Measurements from ENCODE around the gene SORCS3. TPM values are rescaled to one million over a fixed set of nuclear protein-coding genes. Genes with fewer than 3 reads are reported as not detected.

SORCS3 gene
- polyA plus RNA-seq, 3 donors = not detected

DNA sequence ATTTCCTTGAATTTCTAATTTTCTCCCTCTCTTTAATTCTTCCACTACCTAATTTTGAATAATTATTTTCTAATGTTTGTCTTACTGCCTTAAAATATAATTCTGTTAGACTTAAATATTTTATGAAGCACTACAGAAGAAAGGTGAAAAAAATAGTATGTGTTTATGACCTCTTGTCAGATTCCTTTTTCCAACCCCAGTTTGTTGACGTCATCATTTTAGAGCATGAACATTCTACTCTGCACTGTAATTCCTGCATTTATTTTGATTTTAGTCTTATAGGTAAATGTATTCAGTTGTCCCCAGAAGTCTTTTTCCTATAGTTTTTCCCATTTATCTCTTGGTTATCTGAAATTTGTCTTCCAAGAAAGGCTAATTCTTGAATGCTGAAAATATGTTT lies 468.1 kb downstream of the SORCS3 start:
- no peaks in the 10 kb centered on the region for H3K9me3 ChIP-seq (replicated peaks in 1 of 2; ENCODE audit: control insufficient read depth in 1 of 2, insufficient read depth in 1 of 2, low read length in 2 of 2)
- no peak overlapping the region for H3K27ac Mint-ChIP-seq
- peaks cover 0 to 7% (median 2%) of the 10 kb centered on the region in 7 donors for H3K9me3 Mint-ChIP-seq
- intact Hi-C loops (cut with micrococcal nuclease) = no loop called here
- no peak for TF ChIP-seq CTCF (IDR thresholded peaks at IDR 0.05)
- no peaks in the 10 kb centered on the region for H3K4me1 ChIP-seq (ENCODE audit: control insufficient read depth in 1 of 2, insufficient read depth in 2 of 2, low read length in 2 of 2)
- no peak overlapping the region for H3K9ac ChIP-seq (ENCODE audit: insufficient read depth, low read length, poor library complexity, severe bottlenecking)
- H3K27ac ChIP-seq (ENCODE audit: low read depth in 1 of 2, low read length in 2 of 2) = no peak overlapping the region
- no peaks in the 10 kb centered on the region for H3K36me3 Mint-ChIP-seq
- no peaks in the 10 kb centered on the region for H3K27me3 ChIP-seq (ENCODE audit: control insufficient read depth in 2 of 2, insufficient read depth in 2 of 2, low read length in 2 of 2)
- H3K4me3 Mint-ChIP-seq = no peak overlapping the region
- no peaks in the 10 kb centered on the region for H4K20me1 ChIP-seq (ENCODE audit: insufficient read depth, low read length)
- no peak for DNase-seq
- H3K4me3 ChIP-seq (replicated peaks in 1 of 3; ENCODE audit: low read depth in 2 of 3, low read length in 3 of 3) = no peak overlapping the region
- no CpG with 5 or more reads among the region's 1 CpG for WGBS (ENCODE audit: insufficient coverage)
- H3K4me1 Mint-ChIP-seq = no peaks in the 10 kb centered on the region
- no peak overlapping the region for H3K4me2 ChIP-seq (replicated peaks; ENCODE audit: extremely low read depth, low read length, poor library complexity, severe bottlenecking)
- no peaks in the 10 kb centered on the region for H3K79me2 ChIP-seq (ENCODE audit: insufficient read depth, low read length)
- no peak overlapping the region for H2AFZ ChIP-seq (ENCODE audit: insufficient read depth, low read depth, low read length, poor library complexity, severe bottlenecking)
- no peaks in the 10 kb centered on the region for H3K36me3 ChIP-seq (replicated peaks in 1 of 2; ENCODE audit: control insufficient read depth in 1 of 2, insufficient read depth in 2 of 2, low read length in 2 of 2)
- peaks cover 0 to 2% (median 2%) of the 10 kb centered on the region in 3 donors for H3K27me3 Mint-ChIP-seq (ENCODE audit: low read depth in 3 of 3)

DNA sequence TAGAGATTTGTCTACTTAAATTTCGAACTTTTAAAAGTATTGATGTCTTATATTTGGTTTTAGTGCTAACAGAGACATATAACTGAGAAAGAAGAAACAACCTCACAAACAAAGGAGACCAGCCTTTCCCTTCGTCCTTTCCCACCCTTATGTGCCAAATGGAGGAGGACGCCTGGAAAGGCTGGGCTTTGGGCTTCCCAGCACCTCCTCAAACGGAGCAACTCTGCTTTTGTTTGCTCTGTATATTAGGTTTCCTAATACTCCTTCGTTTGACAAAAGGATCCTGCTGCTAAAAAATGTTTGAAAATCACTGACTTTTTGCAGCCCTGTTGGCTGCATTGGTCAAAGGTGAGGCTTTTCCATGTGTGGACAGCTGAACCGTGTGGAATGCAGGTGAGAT lies 471.8 kb downstream of the SORCS3 start:
- H2AFZ ChIP-seq (ENCODE audit: insufficient read depth, low read depth, low read length, poor library complexity, severe bottlenecking) = no peak overlapping the region
- no peak overlapping the region for H3K4me3 ChIP-seq (replicated peaks in 1 of 3; ENCODE audit: low read depth in 2 of 3, low read length in 3 of 3)
- H3K4me2 ChIP-seq (replicated peaks; ENCODE audit: extremely low read depth, low read length, poor library complexity, severe bottlenecking) = no peak overlapping the region
- WGBS (ENCODE audit: insufficient coverage) = 70% methylated on average over 2 of the region's 6 CpGs
- no peaks in the 10 kb centered on the region for H3K36me3 ChIP-seq (replicated peaks in 1 of 2; ENCODE audit: control insufficient read depth in 1 of 2, insufficient read depth in 2 of 2, low read length in 2 of 2)
- DNase-seq = no peak
- intact Hi-C loops (cut with micrococcal nuclease) = no loop called here
- no peak overlapping the region for H3K9ac ChIP-seq (ENCODE audit: insufficient read depth, low read length, poor library complexity, severe bottlenecking)
- no peaks in the 10 kb centered on the region for H3K4me1 ChIP-seq (ENCODE audit: control insufficient read depth in 1 of 2, insufficient read depth in 2 of 2, low read length in 2 of 2)
- peaks cover 0 to 3% of the 10 kb centered on the region in 2 donors for H3K9me3 ChIP-seq (replicated peaks in 1 of 2; ENCODE audit: control insufficient read depth in 1 of 2, insufficient read depth in 1 of 2, low read length in 2 of 2)
- H3K4me3 Mint-ChIP-seq = no peak overlapping the region
- H3K9me3 Mint-ChIP-seq = peaks cover 0 to 4% (median 2%) of the 10 kb centered on the region in 7 donors
- no peak for TF ChIP-seq CTCF (IDR thresholded peaks at IDR 0.05)
- H3K79me2 ChIP-seq (ENCODE audit: insufficient read depth, low read length) = no peaks in the 10 kb centered on the region
- H4K20me1 ChIP-seq (ENCODE audit: insufficient read depth, low read length) = no peaks in the 10 kb centered on the region
- no peaks in the 10 kb centered on the region for H3K27me3 ChIP-seq (ENCODE audit: control insufficient read depth in 2 of 2, insufficient read depth in 2 of 2, low read length in 2 of 2)
- peaks cover 0 to 2% (median 2%) of the 10 kb centered on the region in 3 donors for H3K27me3 Mint-ChIP-seq (ENCODE audit: low read depth in 3 of 3)
- H3K27ac ChIP-seq (ENCODE audit: low read depth in 1 of 2, low read length in 2 of 2) = no peak overlapping the region
- H3K4me1 Mint-ChIP-seq = no peaks in the 10 kb centered on the region
- H3K36me3 Mint-ChIP-seq = no peaks in the 10 kb centered on the region
- H3K27ac Mint-ChIP-seq = no peak overlapping the region
